ENCODE results near the gene PRDM11. TPM values are rescaled to one million over a fixed set of nuclear protein-coding genes. Genes with fewer than 3 reads are reported as not detected.

PRDM11 gene
- total RNA-seq, 1 experiment from 2014 or later: 14.7 TPM

- Histone ChIP-seq H3K27ac (no peak overlapping the region), H3K4me3 (no peak overlapping the region), H3K36me3 (peaks cover 4% of the 10 kb centered on the region; the same call in 1 of the 2 replicates), H3K27me3 (no peaks in the 10 kb centered on the region), H3K4me1 (no peaks in the 10 kb centered on the region), H3K9me3 (replicated peaks) (no peaks in the 10 kb centered on the region)
- no peak for DNase-seq
Observed at GRCh38 chr11:45211732-45212131, 65.3 kb downstream of the PRDM11 start.

- H3K27ac ChIP-seq: no peak overlapping the region
- no peaks in the 10 kb centered on the region for H3K27me3 ChIP-seq
- no peak for DNase-seq
- no peak overlapping the region for H3K4me3 ChIP-seq
- peaks cover 4% of the 10 kb centered on the region; the same call in 1 of the 2 replicates for H3K36me3 ChIP-seq
- no peaks in the 10 kb centered on the region for H3K9me3 ChIP-seq (replicated peaks)
- no peaks in the 10 kb centered on the region for H3K4me1 ChIP-seq
Observed at GRCh38 chr11:45212566-45213315, 66.3 kb downstream of the PRDM11 start.

- Histone ChIP-seq H3K27me3 (no peaks in the 10 kb centered on the region), H3K27ac (no peak overlapping the region), H3K4me1 (no peaks in the 10 kb centered on the region), H3K9me3 (replicated peaks) (no peaks in the 10 kb centered on the region), H3K36me3 (peaks cover 4% of the 10 kb centered on the region; the same call in 1 of the 2 replicates), H3K4me3 (no peak overlapping the region)
- no peak for DNase-seq
Observed at GRCh38 chr11:45213316-45213665, 66.9 kb downstream of the PRDM11 start.

GRCh38 chr11:45213717-45214116, 67.3 kb downstream of the PRDM11 start:
- H3K4me1 ChIP-seq: no peaks in the 10 kb centered on the region
- no peaks in the 10 kb centered on the region for H3K27me3 ChIP-seq
- peaks cover 4% of the 10 kb centered on the region; the same call in 1 of the 2 replicates for H3K36me3 ChIP-seq
- H3K27ac ChIP-seq: no peak overlapping the region
- no peaks in the 10 kb centered on the region for H3K9me3 ChIP-seq (replicated peaks)
- no peak for DNase-seq
- H3K4me3 ChIP-seq: no peak overlapping the region

- DNase-seq: no peak
- no peak overlapping the region for H3K4me3 ChIP-seq
- H3K9me3 ChIP-seq (replicated peaks): no peaks in the 10 kb centered on the region
- H3K4me1 ChIP-seq: no peaks in the 10 kb centered on the region
- H3K36me3 ChIP-seq: 0 out of 2 replicates have a peak, but pooled peaks cover 2% of the 10 kb centered on the region
- H3K27me3 ChIP-seq: no peaks in the 10 kb centered on the region
- no peak overlapping the region for H3K27ac ChIP-seq
Observed at GRCh38 chr11:45215098-45215865, 68.8 kb downstream of the PRDM11 start.

GRCh38 chr11:45216031-45216430, 69.6 kb downstream of the PRDM11 start:
- no peak overlapping the region for H3K4me3 ChIP-seq
- 0 out of 2 replicates have a peak, but pooled peaks cover 2% of the 10 kb centered on the region for H3K36me3 ChIP-seq
- no peaks in the 10 kb centered on the region for H3K4me1 ChIP-seq

GRCh38 chr11:45216901-45217300, 70.5 kb downstream of the PRDM11 start:
- H3K36me3 ChIP-seq: 0 out of 2 replicates have a peak, but pooled peaks cover 2% of the 10 kb centered on the region

More at GRCh38 chr11:45216031-45216430, 69.6 kb downstream of the PRDM11 start:
- no peaks in the 10 kb centered on the region for H3K27me3 ChIP-seq
- no peaks in the 10 kb centered on the region for H3K9me3 ChIP-seq (replicated peaks)
- no peak for DNase-seq
- no peak overlapping the region for H3K27ac ChIP-seq

GRCh38 chr11:45217991-45218390, 71.6 kb downstream of the PRDM11 start:
- Histone ChIP-seq H3K27me3 (no peaks in the 10 kb centered on the region), H3K27ac (no peak overlapping the region), H3K9me3 (replicated peaks) (no peaks in the 10 kb centered on the region), H3K4me1 (no peaks in the 10 kb centered on the region), H3K4me3 (no peak overlapping the region), H3K36me3 (0 out of 2 replicates have a peak, but pooled peaks cover 5% of the 10 kb centered on the region)
- DNase-seq: no peak

More at GRCh38 chr11:45216901-45217300, 70.5 kb downstream of the PRDM11 start:
- DNase-seq: no peak
- H3K27ac ChIP-seq: no peak overlapping the region
- H3K4me3 ChIP-seq: no peak overlapping the region
- no peaks in the 10 kb centered on the region for H3K9me3 ChIP-seq (replicated peaks)
- no peaks in the 10 kb centered on the region for H3K4me1 ChIP-seq
- no peaks in the 10 kb centered on the region for H3K27me3 ChIP-seq

- DNase-seq: no peak
- Histone ChIP-seq H3K27me3 (no peaks in the 10 kb centered on the region), H3K36me3 (peaks cover 10% of the 10 kb centered on the region; the same call in 1 of the 2 replicates), H3K4me3 (no peak overlapping the region), H3K9me3 (replicated peaks) (no peaks in the 10 kb centered on the region), H3K27ac (no peak overlapping the region), H3K4me1 (no peaks in the 10 kb centered on the region)
Observed at GRCh38 chr11:45218705-45219104, 72.3 kb downstream of the PRDM11 start.

- H3K9me3 ChIP-seq (replicated peaks): no peaks in the 10 kb centered on the region
- no peak for DNase-seq
- H3K27ac ChIP-seq: no peak overlapping the region
- H3K27me3 ChIP-seq: no peaks in the 10 kb centered on the region
- no peak overlapping the region for H3K4me3 ChIP-seq
- peaks cover 10% of the 10 kb centered on the region; the same call in 1 of the 2 replicates for H3K36me3 ChIP-seq
- H3K4me1 ChIP-seq: no peaks in the 10 kb centered on the region
Observed at GRCh38 chr11:45219411-45219810, 73.0 kb downstream of the PRDM11 start.

GRCh38 chr11:45223496-45223895, 77.1 kb downstream of the PRDM11 start:
- H3K27me3 ChIP-seq: no peaks in the 10 kb centered on the region
- H3K27ac ChIP-seq: no peak overlapping the region
- no peaks in the 10 kb centered on the region for H3K4me1 ChIP-seq
- H3K4me3 ChIP-seq: no peak overlapping the region
- H3K9me3 ChIP-seq (replicated peaks): no peaks in the 10 kb centered on the region
- DNase-seq: no peak
- H3K36me3 ChIP-seq: peaks cover 16% of the 10 kb centered on the region

- Histone ChIP-seq H3K27me3 (no peaks in the 10 kb centered on the region), H3K27ac (no peak overlapping the region), H3K36me3 (peaks cover 16% of the 10 kb centered on the region), H3K9me3 (replicated peaks) (no peaks in the 10 kb centered on the region), H3K4me3 (no peak overlapping the region), H3K4me1 (no peaks in the 10 kb centered on the region)
- DNase-seq: no peak
Observed at GRCh38 chr11:45224766-45225165, 78.3 kb downstream of the PRDM11 start.

- Histone ChIP-seq H3K27me3 (no peaks in the 10 kb centered on the region), H3K36me3 (peaks cover 16% of the 10 kb centered on the region), H3K9me3 (replicated peaks) (no peaks in the 10 kb centered on the region), H3K27ac (no peak overlapping the region), H3K4me1 (no peaks in the 10 kb centered on the region), H3K4me3 (no peak overlapping the region)
- DNase-seq: no peak
Observed at GRCh38 chr11:45225277-45225676, 78.8 kb downstream of the PRDM11 start.

GRCh38 chr11:45225961-45226871, 79.8 kb downstream of the PRDM11 start:
- Histone ChIP-seq H3K4me1 (no peaks in the 10 kb centered on the region), H3K36me3 (peaks cover 16% of the 10 kb centered on the region), H3K4me3 (no peak overlapping the region)

More at GRCh38 chr11:45225961-45226871, 79.8 kb downstream of the PRDM11 start:
- Histone ChIP-seq H3K9me3 (replicated peaks) (no peaks in the 10 kb centered on the region), H3K27me3 (no peaks in the 10 kb centered on the region), H3K27ac (no peak overlapping the region)
- DNase-seq: no peak

Data from SJCRH30 (cell line).